MCF 10A (cell line): ENCODE results near the gene ARSA. TPM values are rescaled to one million over a fixed set of nuclear protein-coding genes. Genes with fewer than 3 reads are reported as not detected.

Source experiments
- Bru-seq: library from RNA; stranded (reverse); fragments of 400-500 nt; gene quantifications from one replicate; lab custom pipeline; 2021; lab: Mats Ljungman, UMichigan
- BruChase-seq, 2 experiments: library from RNA; stranded (reverse); fragments of 400-500 nt; gene quantifications; one replicate each; lab custom pipeline; 2021; lab: Mats Ljungman, UMichigan
- BruUV-seq: library from RNA; stranded (reverse); fragments of 400-500 nt; replicated peaks from 2 replicates; lab custom pipeline; 2021; lab: Mats Ljungman, UMichigan
- CTCF ChIA-PET: fragments of 300-600 bp; sonication (Branson Sonifier 250); formaldehyde crosslinking; extraction: SDS; loops from one replicate; lab custom pipeline; 2021; ENCODE audit warnings: antibody characterized with exemption, inconsistent platforms; lab: Yijun Ruan, JAX
- POLR2A ChIA-PET: fragments of 300-600, 350-650 bp; sonication (Branson Sonifier 250); formaldehyde crosslinking; extraction: SDS; loops from one replicate; lab custom pipeline; 2020; ENCODE audit warnings: antibody characterized with exemption, inconsistent platforms; lab: Yijun Ruan, JAX
- DNase-seq: peaks from one replicate; pipeline ENCODE4 v3.0.0-alpha.2; 2018; ENCODE audit not compliant: unreplicated experiment
- H3K27ac Mint-ChIP-seq: one replicate; pipeline ENCODE4 v1.8.0; 2022; ENCODE audit warnings: mild to moderate bottlenecking, low read depth, mixed read lengths; ENCODE audit not compliant: unreplicated experiment
- H3K27me3 Mint-ChIP-seq: one replicate; pipeline ENCODE4 v1.8.0; 2022; ENCODE audit warnings: mixed read lengths; ENCODE audit not compliant: insufficient read depth, unreplicated experiment
- H3K36me3 Mint-ChIP-seq: one replicate; pipeline ENCODE4 v1.8.0; 2022; ENCODE audit warnings: mild to moderate bottlenecking, moderate library complexity, mixed read lengths; ENCODE audit not compliant: insufficient read depth, unreplicated experiment
- H3K4me1 Mint-ChIP-seq: one replicate; pipeline ENCODE4 v1.8.0; 2022; ENCODE audit warnings: mixed read lengths; ENCODE audit not compliant: insufficient read depth, unreplicated experiment
- H3K4me3 Mint-ChIP-seq: one replicate; pipeline ENCODE4 v1.8.0; 2022; ENCODE audit warnings: mild to moderate bottlenecking, moderate library complexity, mixed read lengths; ENCODE audit not compliant: unreplicated experiment
- H3K9me3 Mint-ChIP-seq: one replicate; pipeline ENCODE4 v1.8.0; 2022; ENCODE audit warnings: mixed read lengths; ENCODE audit not compliant: unreplicated experiment
- intact Hi-C: fragments of 100-400 bp; cut with micrococcal nuclease; formaldehyde crosslinking; loops from 2 replicates; pipeline ENCODE4 v1.14.1; 2022
- long read RNA-seq: library from polyadenylated mRNA; stranded (forward); transcript quantifications from one replicate; pipeline ENCODE4 v2.0.0, GENCODE V29; 2022
- total RNA-seq: library from RNA; stranded (reverse); gene quantifications from 2 replicates; pipeline ENCODE4 v1.2.3, GENCODE V29; 2022
- TF ChIP-seq, protein P1 (sequence below): fragments of 200-600 bp; IDR thresholded peaks from one replicate; pipeline ENCODE4 v1.8.0; 2022; ENCODE audit warnings: antibody characterized with exemption, mild to moderate bottlenecking; ENCODE audit not compliant: unreplicated experiment

The ARSA gene
- total RNA-seq: 21.3 and 22.0 TPM in 2 replicates
- Bru-seq, nascent RNA: percentile 45 among the genes with signal in this experiment
- percentile 59 among the genes with signal in this experiment for BruChase-seq, experiment 1, labeled RNA remaining after a 6-hour chase
- BruChase-seq, experiment 2, labeled RNA remaining after a 2-hour chase: percentile 51 among the genes with signal in this experiment
- long read RNA-seq, transcript ARSA-202 (9 exons, 1,895 nt): major isoform, 9 of 23 reads
- long read RNA-seq, partial matches to known transcripts: 1 of 23 reads
- long read RNA-seq, other reads (novel, unspliced or antisense): 6 of 23 reads

DNA sequence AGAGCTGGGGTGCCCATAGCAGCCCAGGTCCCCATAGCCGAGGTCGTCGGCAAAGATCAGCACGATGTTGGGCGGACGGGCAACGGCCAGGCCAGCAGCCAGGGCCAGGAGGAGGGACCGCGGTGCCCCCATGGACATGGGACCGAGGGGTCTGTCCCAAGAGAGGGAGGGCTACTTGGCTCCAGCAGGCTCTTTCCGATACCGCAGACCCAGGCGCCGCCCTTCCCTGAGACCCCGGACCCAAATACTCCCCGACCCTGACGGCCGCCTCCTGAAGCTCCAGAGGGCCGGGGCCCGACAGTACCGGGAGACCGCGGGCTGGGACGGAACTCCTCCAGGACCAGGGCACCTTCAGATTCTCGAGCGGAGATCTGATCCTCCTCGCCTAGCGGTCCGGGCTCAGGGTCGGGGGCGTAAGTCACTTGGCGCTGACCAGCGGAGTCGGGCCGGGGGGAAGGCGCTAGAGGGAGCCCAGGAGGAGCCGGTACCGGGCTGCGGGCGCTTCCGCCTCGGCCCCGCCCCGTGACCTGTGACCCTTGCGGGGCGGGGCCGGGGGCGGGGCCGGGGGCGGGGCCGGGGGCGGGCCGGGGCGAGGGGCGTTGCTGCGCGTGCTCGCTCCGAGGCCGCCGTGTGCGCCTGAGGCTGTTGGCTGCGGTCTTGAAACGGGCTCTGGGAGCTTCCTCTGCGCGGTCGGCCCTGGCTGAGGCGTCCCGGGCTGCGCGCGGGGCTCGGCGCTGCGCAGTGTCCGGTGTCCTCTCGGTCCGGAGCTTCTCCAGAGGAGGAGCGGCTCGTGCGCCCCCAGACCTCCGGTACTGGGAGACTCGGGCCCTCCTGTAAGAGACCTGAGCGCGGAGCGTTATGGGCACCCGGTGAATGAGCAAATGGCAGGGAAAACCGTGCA, at the start of gene ARSA:
Gene ARSA (minus strand): TSS at position 511 of the 901 bp plus-strand sequence. CDS start 373 bp downstream, at position 138.
- Mint-ChIP-seq H3K9me3 (no peaks in the 10 kb centered on the region), H3K27me3 (no peaks in the 10 kb centered on the region), H3K27ac (peak within 1 kb of the TSS; percentile 61), H3K4me1 (peaks cover 17% of the 10 kb centered on the region), H3K4me3 (peak within 1 kb of the TSS; percentile 80), H3K36me3 (peaks cover 6% of the 10 kb centered on the region)
- BruUV-seq: TSS peak; percentile 40
- TF ChIP-seq, protein P1, sequence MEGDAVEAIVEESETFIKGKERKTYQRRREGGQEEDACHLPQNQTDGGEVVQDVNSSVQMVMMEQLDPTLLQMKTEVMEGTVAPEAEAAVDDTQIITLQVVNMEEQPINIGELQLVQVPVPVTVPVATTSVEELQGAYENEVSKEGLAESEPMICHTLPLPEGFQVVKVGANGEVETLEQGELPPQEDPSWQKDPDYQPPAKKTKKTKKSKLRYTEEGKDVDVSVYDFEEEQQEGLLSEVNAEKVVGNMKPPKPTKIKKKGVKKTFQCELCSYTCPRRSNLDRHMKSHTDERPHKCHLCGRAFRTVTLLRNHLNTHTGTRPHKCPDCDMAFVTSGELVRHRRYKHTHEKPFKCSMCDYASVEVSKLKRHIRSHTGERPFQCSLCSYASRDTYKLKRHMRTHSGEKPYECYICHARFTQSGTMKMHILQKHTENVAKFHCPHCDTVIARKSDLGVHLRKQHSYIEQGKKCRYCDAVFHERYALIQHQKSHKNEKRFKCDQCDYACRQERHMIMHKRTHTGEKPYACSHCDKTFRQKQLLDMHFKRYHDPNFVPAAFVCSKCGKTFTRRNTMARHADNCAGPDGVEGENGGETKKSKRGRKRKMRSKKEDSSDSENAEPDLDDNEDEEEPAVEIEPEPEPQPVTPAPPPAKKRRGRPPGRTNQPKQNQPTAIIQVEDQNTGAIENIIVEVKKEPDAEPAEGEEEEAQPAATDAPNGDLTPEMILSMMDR: peak; percentile 30
- intact Hi-C loops: loop anchor here (1.0 kb wide), 1 partner anchor 63 kb away; no protein-coding TSS in a partner anchor
- peak; percentile 83 for DNase-seq
- CTCF ChIA-PET: interaction anchor here (0.7 to 5.8 kb wide), 2 partner anchors 14 to 64 kb away, joined by 3 to 46 read pairs; no protein-coding TSS in a partner anchor
- POLR2A ChIA-PET: interaction anchor here (0.5 to 1.5 kb wide), 15 partner anchors 8 to 120 kb away, joined by 3 to 6 read pairs (median 3); partner anchors contain the start of genes LMF2, SCO2 and TYMP

- Mint-ChIP-seq H3K9me3 (no peaks in the 10 kb centered on the region), H3K36me3 (no peaks in the 10 kb centered on the region), H3K27ac (no peak overlapping the region), H3K27me3 (peaks cover 15% of the 10 kb centered on the region), H3K4me1 (peaks cover 6% of the 10 kb centered on the region), H3K4me3 (no peak overlapping the region)
- no peak for DNase-seq
- CTCF ChIA-PET: interaction anchor here (3.6 kb wide), 1 partner anchor 14 kb away, joined by 14 read pairs; no protein-coding TSS in a partner anchor
- POLR2A ChIA-PET: no interaction called here
- no TSS peak for BruUV-seq
- intact Hi-C loops: no loop called here
- TF ChIP-seq, protein P1: no peak
Measured at GRCh38 chr22:50676661-50677492, 48.9 kb upstream of the ARSA start.

DNA sequence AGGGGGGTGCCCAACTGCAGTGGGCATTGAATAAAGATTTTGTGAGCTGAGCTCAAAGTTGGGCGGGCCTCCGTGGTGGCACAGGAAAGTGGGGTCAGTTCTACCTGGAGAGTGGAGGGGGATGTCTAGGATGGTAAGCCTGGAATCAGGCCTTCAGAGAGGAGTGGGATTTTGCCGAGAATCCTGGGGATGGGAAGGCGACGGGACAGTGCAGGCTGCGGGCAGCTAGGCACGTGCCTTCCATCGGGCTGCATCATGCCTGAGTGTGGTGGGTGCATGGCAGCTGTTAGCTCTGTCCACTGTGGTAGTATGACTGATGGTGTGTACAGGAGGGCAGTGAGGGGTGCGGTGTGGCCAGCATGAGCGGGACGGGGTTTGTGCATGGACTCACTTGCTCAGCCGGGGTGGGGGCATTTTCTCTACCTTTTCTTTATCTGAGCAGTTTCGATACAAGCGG, 48.3 kb upstream of the ARSA start:
- intact Hi-C loops: no loop called here
- no peak overlapping the region for H3K4me3 Mint-ChIP-seq
- CTCF ChIA-PET: interaction anchor here (3.6 kb wide), 1 partner anchor 15 kb away, joined by 14 read pairs; no protein-coding TSS in a partner anchor

More for the DNA sequence above, 48.3 kb upstream of the ARSA start:
- Mint-ChIP-seq H3K9me3 (no peaks in the 10 kb centered on the region), H3K4me1 (peaks cover 6% of the 10 kb centered on the region), H3K27me3 (peaks cover 21% of the 10 kb centered on the region), H3K27ac (no peak overlapping the region), H3K36me3 (no peaks in the 10 kb centered on the region)
- BruUV-seq: no TSS peak
- no peak for DNase-seq
- TF ChIP-seq, protein P1: no peak
- POLR2A ChIA-PET: no interaction called here
